Vagina (tissue), 2 donors: ENCODE data around the gene DOCK2.

Source experiments
- CTCF ChIP-seq, 3 experiments: fragments of 450-650 bp in 2 of 3; fragments of 200-600 bp in 1 of 3; sonication (generic) in 1 of 3; IDR thresholded peaks; one replicate each; pipeline ENCODE4 v1.5.1; 2017 to 2019; ENCODE audit warnings: antibody characterized with exemption in 3 of 3, mild to moderate bottlenecking in 2 of 3, moderate library complexity in 2 of 3
- POLR2A ChIP-seq, 2 donors: fragments of 450-650 bp; IDR thresholded peaks; one replicate each; pipeline ENCODE4 v1.6.1; 2017; ENCODE audit warnings: antibody characterized with exemption in 2 of 2, mild to moderate bottlenecking in 2 of 2, moderate library complexity in 2 of 2

DNA sequence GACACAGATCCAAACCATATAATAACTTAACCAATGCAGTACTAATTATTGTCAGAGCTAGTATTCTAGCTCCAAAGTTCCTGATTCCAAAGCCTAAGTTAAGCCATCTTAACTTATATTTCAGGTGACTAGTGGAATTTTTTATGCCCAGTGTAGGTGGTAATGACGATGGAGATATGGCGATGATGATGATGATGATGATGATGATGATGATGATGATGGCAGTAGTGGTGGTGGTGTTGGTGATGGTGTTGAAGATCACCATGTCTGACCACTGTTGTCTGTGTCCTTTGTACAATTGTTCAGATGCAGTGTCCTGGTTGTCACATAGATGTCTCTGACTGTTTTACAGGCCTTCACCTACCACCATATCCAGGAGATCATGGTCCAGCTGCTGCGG lies 203.3 kb downstream of the DOCK2 start:
- TF ChIP-seq POLR2A (IDR thresholded peaks at IDR 0.05) (no peak), CTCF (IDR thresholded peaks at IDR 0.05) (no peak)
